ENCODE results near the gene EIF3I.

DNA sequence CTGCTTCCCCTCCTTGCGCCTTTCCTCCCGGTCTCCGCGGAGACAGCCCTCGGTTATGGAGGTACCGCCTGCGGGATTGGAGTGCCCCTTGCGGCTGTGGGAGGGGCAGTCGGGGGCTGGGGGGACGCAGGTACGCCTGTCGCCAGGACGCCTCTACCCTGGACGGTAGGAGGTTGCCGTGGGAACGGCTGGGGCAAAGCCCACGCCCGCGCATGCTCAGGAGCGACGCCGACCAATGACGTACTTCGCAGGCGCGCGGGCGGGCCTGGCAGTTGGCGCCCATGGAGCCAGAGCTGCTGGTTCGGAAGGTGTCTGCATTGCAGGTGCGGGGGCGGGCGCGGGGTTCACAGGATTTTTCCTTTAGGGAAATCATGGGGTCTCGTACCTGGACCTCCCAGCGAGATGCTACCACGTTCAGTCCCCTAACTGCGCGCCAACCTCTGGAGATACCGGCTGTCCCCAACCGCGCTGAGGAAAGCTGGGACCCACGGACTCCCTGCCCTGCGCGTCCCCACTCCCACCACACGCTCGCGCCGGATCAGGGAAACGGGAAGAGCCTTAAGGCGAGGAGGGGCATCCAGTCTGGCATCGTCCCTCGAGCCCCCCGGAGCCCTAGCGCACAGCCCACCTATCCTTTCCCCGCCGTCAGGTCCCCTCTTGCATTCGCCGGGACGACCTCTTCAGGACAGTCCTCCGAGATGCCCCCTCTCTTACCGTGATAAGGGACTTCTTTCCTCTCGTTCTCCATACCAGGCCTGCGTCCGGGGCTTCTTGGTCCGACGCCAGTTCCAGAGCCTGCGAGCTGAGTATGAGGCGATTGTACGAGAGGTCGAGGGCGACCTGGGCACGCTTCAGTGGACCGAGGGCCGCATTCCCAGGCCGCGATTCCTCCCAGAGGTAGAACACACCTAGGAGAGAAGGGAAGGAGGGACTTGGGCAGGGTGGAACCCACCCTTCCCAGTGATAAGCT, 16.5 kb upstream of the EIF3I start, which contains the start of gene IQCC:
- TF ChIP-seq, protein P1, sequence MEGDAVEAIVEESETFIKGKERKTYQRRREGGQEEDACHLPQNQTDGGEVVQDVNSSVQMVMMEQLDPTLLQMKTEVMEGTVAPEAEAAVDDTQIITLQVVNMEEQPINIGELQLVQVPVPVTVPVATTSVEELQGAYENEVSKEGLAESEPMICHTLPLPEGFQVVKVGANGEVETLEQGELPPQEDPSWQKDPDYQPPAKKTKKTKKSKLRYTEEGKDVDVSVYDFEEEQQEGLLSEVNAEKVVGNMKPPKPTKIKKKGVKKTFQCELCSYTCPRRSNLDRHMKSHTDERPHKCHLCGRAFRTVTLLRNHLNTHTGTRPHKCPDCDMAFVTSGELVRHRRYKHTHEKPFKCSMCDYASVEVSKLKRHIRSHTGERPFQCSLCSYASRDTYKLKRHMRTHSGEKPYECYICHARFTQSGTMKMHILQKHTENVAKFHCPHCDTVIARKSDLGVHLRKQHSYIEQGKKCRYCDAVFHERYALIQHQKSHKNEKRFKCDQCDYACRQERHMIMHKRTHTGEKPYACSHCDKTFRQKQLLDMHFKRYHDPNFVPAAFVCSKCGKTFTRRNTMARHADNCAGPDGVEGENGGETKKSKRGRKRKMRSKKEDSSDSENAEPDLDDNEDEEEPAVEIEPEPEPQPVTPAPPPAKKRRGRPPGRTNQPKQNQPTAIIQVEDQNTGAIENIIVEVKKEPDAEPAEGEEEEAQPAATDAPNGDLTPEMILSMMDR (IDR thresholded peaks at IDR 0.05) = no peak
- TF ChIP-seq POLR2AphosphoS5 (IDR thresholded peaks at IDR 0.05) = no peak
